Natural killer cell (primary cell): ENCODE measurements around the gene TEX14. TPM values are rescaled to one million over a fixed set of nuclear protein-coding genes. Genes with fewer than 3 reads are reported as not detected.

ENCODE experiments used
- ATAC-seq, 3 donors: fragments of 150-1000 bp in 2 of 3; fragments of 200-7000 bp in 1 of 3; cut with Tn5 transposase; 1 replicate in 1 of 3; 2 replicates in 2 of 3; pipeline ENCODE4 v1.10.0; 2021; ENCODE audit warnings: mild to moderate bottlenecking in 2 of 3, moderate library complexity in 2 of 3
- DNase-seq, 2 donors: peaks; one replicate each; pipeline versions ENCODE4 v3.0.0 to v3.0.0-alpha.2; 2013 to 2021; ENCODE audit warnings: mixed read lengths in 1 of 2
- H3K27ac ChIP-seq: one replicate; pipeline ENCODE4 v1.5.1; 2013; ENCODE audit warnings: mild to moderate bottlenecking, low read length
- H3K27me3 ChIP-seq: one replicate; pipeline ENCODE4 v1.6.1; 2013; ENCODE audit warnings: low read length; ENCODE audit not compliant: control insufficient read depth, insufficient read depth
- H3K36me3 ChIP-seq: one replicate; pipeline ENCODE4 v1.6.1; 2013; ENCODE audit warnings: low read length; ENCODE audit not compliant: control insufficient read depth, insufficient read depth
- H3K4me1 ChIP-seq: one replicate; pipeline ENCODE4 v1.6.1; 2013; ENCODE audit warnings: low read length; ENCODE audit not compliant: control insufficient read depth, insufficient read depth
- H3K4me3 ChIP-seq: one replicate; pipeline ENCODE4 v1.5.1; 2013; ENCODE audit warnings: low read length
- H3K9me3 ChIP-seq: one replicate; pipeline ENCODE4 v1.6.1; 2013; ENCODE audit warnings: low read length; ENCODE audit not compliant: control insufficient read depth, insufficient read depth
- H3K27ac Mint-ChIP-seq, 2 donors: one replicate each; pipeline ENCODE4 v1.8.0; 2022; ENCODE audit warnings: mild to moderate bottlenecking in 2 of 2, mixed read lengths in 2 of 2, moderate library complexity in 1 of 2
- H3K27me3 Mint-ChIP-seq, 2 donors: one replicate each; pipeline ENCODE4 v1.8.0; 2022; ENCODE audit warnings: low read depth in 2 of 2, mixed read lengths in 2 of 2
- H3K36me3 Mint-ChIP-seq: one replicate; pipeline ENCODE4 v1.8.0; 2022; ENCODE audit warnings: mixed read lengths
- H3K4me1 Mint-ChIP-seq, 2 donors: one replicate each; pipeline ENCODE4 v1.8.0; 2022; ENCODE audit warnings: mixed read lengths in 2 of 2
- H3K4me3 Mint-ChIP-seq: one replicate; pipeline ENCODE4 v1.8.0; 2022; ENCODE audit warnings: mild to moderate bottlenecking, moderate library complexity, mixed read lengths
- H3K9me3 Mint-ChIP-seq, 2 donors: one replicate each; pipeline ENCODE4 v1.8.0; 2022; ENCODE audit warnings: mixed read lengths in 2 of 2
- CTCF ChIP-seq: fragments of 200-600 bp; IDR thresholded peaks from one replicate; pipeline ENCODE4 v1.8.0; 2022; ENCODE audit warnings: antibody characterized with exemption
- WGBS: methylation state at CpG from one replicate; pipeline ENCODE4 v1.1.7; 2013; ENCODE audit warnings: missing lambda C conversion rate; ENCODE audit not compliant: insufficient coverage; 5-methylcytosine and 5-hydroxymethylcytosine counted together
- intact Hi-C: fragments of 100-400 bp; cut with micrococcal nuclease; formaldehyde crosslinking; loops from one replicate; pipeline ENCODE4 v1.14.2; 2022
- total RNA-seq, 4 donors: library from RNA; stranded (reverse); fragments of 120-200 nt in 1 of 4; gene quantifications; one replicate each; pipeline versions ENCODE4 v1.2.3 to v1.2.4, GENCODE V29; 2013 to 2022

Gene TEX14
- total RNA-seq, 3 donors from 2014 or later (not counting 1 experiment from before 2014, with no cell fraction given), result 0.29 to 1.1 (median 0.89) TPM

GRCh38 chr17:58667934-58668597 is 23.8 kb downstream of the TEX14 start:
- Mint-ChIP-seq H3K27ac (no peak overlapping the region), H3K36me3 (no peaks in the 10 kb centered on the region), H3K9me3 (no peaks in the 10 kb centered on the region), H3K4me3 (no peak overlapping the region), H3K27me3 (peaks cover 13 to 33% of the 10 kb centered on the region in 2 donors), H3K4me1 (peaks cover 0 to 7% of the 10 kb centered on the region in 2 donors)
- intact Hi-C loops, result no loop called here
- Histone ChIP-seq H3K27me3 (no peaks in the 10 kb centered on the region), H3K9me3 (no peaks in the 10 kb centered on the region), H3K27ac (no peak overlapping the region), H3K36me3 (no peaks in the 10 kb centered on the region), H3K4me3 (no peak overlapping the region), H3K4me1 (no peaks in the 10 kb centered on the region)
- WGBS, result 81% methylated on average over 1 of the region's 1 CpG
- DNase-seq (no peak), ATAC-seq (no peak)
- TF ChIP-seq CTCF, result no peak

- Mint-ChIP-seq H3K9me3 (no peaks in the 10 kb centered on the region), H3K4me1 (peaks cover 0 to 7% of the 10 kb centered on the region in 2 donors), H3K27ac (no peak overlapping the region), H3K36me3 (no peaks in the 10 kb centered on the region), H3K27me3 (peaks cover 13 to 33% of the 10 kb centered on the region in 2 donors), H3K4me3 (peak overlapping the region; percentile 65)
- Histone ChIP-seq H3K9me3 (no peaks in the 10 kb centered on the region), H3K4me1 (no peaks in the 10 kb centered on the region), H3K4me3 (no peak overlapping the region), H3K36me3 (no peaks in the 10 kb centered on the region), H3K27ac (no peak overlapping the region), H3K27me3 (no peaks in the 10 kb centered on the region)
- ATAC-seq, result peak; percentile 53 to 66 (median 63)
- 39% methylated on average over 19 of the region's 19 CpGs for WGBS
- peak in 1 of 2 donors; percentile 61 for DNase-seq
- intact Hi-C loops, result no loop called here
- TF ChIP-seq CTCF, result no peak
Observed at GRCh38 chr17:58666858-58667267, 25.0 kb downstream of the TEX14 start.

- DNase-seq (peak in 1 of 2 donors; percentile 9), ATAC-seq (no peak)
- H3K27ac ChIP-seq, result no peak overlapping the region
- H3K4me3 ChIP-seq, result no peak overlapping the region
- no peaks in the 10 kb centered on the region for H3K9me3 Mint-ChIP-seq
- WGBS, result 94% methylated on average over 23 of the region's 25 CpGs
- peak overlapping the region; percentile 65 for H3K4me3 Mint-ChIP-seq
- H3K9me3 ChIP-seq, result no peaks in the 10 kb centered on the region
- intact Hi-C loops, result no loop called here
- H3K27ac Mint-ChIP-seq, result no peak overlapping the region
- H3K4me1 ChIP-seq, result no peaks in the 10 kb centered on the region
- H3K36me3 Mint-ChIP-seq, result no peaks in the 10 kb centered on the region
- H3K27me3 ChIP-seq, result no peaks in the 10 kb centered on the region
- peaks cover 13 to 33% of the 10 kb centered on the region in 2 donors for H3K27me3 Mint-ChIP-seq
- H3K4me1 Mint-ChIP-seq, result peaks cover 0 to 7% of the 10 kb centered on the region in 2 donors
- no peak for TF ChIP-seq CTCF
- no peaks in the 10 kb centered on the region for H3K36me3 ChIP-seq
Observed at GRCh38 chr17:58665946-58666857, 25.6 kb downstream of the TEX14 start.
